ENCODE data around the gene TTC22.

The TTC22 gene

GRCh38 chr1:54833121-54833520 is 32.0 kb upstream of the TTC22 start:
- no peak for DNase-seq

GRCh38 chr1:54826226-54826816 is 25.2 kb upstream of the TTC22 start:
- DNase-seq: no peak

GRCh38 chr1:54825696-54826095 is 24.6 kb upstream of the TTC22 start:
- no peak for DNase-seq

- no peak for DNase-seq
Observed at GRCh38 chr1:54823670-54824069, 22.5 kb upstream of the TTC22 start.

GRCh38 chr1:54819733-54820132 is 18.6 kb upstream of the TTC22 start:
- no peak for DNase-seq

- DNase-seq: no peak
Observed at GRCh38 chr1:54819195-54819536, 18.0 kb upstream of the TTC22 start.

- DNase-seq: no peak
Observed at GRCh38 chr1:54818461-54819194, 17.5 kb upstream of the TTC22 start.

GRCh38 chr1:54816951-54817350 is 15.8 kb upstream of the TTC22 start:
- no peak for DNase-seq

- DNase-seq: no peak
Observed at GRCh38 chr1:54816130-54816529, 15.0 kb upstream of the TTC22 start.

GRCh38 chr1:54815086-54815876 is 14.2 kb upstream of the TTC22 start:
- no peak for DNase-seq

- DNase-seq: no peak
Observed at GRCh38 chr1:54814571-54814970, 13.4 kb upstream of the TTC22 start.

- no peak for DNase-seq
Observed at GRCh38 chr1:54814126-54814498, 13.0 kb upstream of the TTC22 start.

- no peak for DNase-seq
Observed at GRCh38 chr1:54813485-54814125, 12.5 kb upstream of the TTC22 start.

- no peak for DNase-seq
Observed at GRCh38 chr1:54812801-54813484, 11.8 kb upstream of the TTC22 start.

- DNase-seq: no peak
Observed at GRCh38 chr1:54811739-54812655, 10.9 kb upstream of the TTC22 start.

- DNase-seq: no peak
Observed at GRCh38 chr1:54811066-54811465, 9.9 kb upstream of the TTC22 start.

- DNase-seq: peak; percentile 70
Observed at GRCh38 chr1:54810153-54810942, 9.2 kb upstream of the TTC22 start.

GRCh38 chr1:54809496-54810074 is 8.5 kb upstream of the TTC22 start:
- DNase-seq: no peak

- DNase-seq: no peak
Observed at GRCh38 chr1:54808443-54809207, 7.5 kb upstream of the TTC22 start.

- no peak for DNase-seq
Observed at GRCh38 chr1:54807756-54808155, 6.6 kb upstream of the TTC22 start.
